Choroid plexus epithelial cell (primary cell): Measurements from ENCODE around the gene SMARCAD1.

ENCODE experiments used
- DNase-seq: peaks from one replicate; pipeline ENCODE4 v3.0.0-alpha.2; 2010; ENCODE audit warnings: low read depth
- H3K4me3 ChIP-seq: 2 replicates; pipeline ENCODE4 v1.5.1; 2011; ENCODE audit warnings: low read depth, mild to moderate bottlenecking, control low read depth, low read length, moderate library complexity
- TF ChIP-seq, protein P1 (sequence below): conservative IDR thresholded peaks from 2 replicates; pipeline ENCODE4 v1.5.1; 2011; ENCODE audit warnings: low read depth, mild to moderate bottlenecking, control low read depth, inconsistent platforms, low read length, moderate library complexity

SMARCAD1 gene

DNA sequence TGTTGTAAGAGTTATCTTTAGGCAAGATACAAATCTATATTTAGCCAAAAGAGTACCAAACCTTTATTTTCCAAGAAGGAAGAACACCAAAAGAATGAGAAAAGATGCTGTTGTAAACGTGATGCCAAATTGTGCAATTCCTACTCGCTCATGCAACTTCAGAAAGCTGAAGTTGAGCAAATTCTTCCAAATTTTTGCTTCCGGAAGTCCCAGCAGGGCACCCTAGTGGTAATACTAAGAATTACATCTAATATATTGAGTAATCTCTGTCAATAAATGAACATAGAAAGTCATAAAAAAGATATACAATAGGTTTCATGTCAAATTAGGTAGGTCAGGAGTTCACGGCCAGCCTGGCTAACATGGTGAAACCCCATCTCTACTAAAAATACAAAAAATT is 36.0 kb upstream of the SMARCAD1 start:
- no peak overlapping the region for H3K4me3 ChIP-seq
- peak; percentile 16 for DNase-seq
- TF ChIP-seq, protein P1, sequence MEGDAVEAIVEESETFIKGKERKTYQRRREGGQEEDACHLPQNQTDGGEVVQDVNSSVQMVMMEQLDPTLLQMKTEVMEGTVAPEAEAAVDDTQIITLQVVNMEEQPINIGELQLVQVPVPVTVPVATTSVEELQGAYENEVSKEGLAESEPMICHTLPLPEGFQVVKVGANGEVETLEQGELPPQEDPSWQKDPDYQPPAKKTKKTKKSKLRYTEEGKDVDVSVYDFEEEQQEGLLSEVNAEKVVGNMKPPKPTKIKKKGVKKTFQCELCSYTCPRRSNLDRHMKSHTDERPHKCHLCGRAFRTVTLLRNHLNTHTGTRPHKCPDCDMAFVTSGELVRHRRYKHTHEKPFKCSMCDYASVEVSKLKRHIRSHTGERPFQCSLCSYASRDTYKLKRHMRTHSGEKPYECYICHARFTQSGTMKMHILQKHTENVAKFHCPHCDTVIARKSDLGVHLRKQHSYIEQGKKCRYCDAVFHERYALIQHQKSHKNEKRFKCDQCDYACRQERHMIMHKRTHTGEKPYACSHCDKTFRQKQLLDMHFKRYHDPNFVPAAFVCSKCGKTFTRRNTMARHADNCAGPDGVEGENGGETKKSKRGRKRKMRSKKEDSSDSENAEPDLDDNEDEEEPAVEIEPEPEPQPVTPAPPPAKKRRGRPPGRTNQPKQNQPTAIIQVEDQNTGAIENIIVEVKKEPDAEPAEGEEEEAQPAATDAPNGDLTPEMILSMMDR = peak; percentile 58

DNA sequence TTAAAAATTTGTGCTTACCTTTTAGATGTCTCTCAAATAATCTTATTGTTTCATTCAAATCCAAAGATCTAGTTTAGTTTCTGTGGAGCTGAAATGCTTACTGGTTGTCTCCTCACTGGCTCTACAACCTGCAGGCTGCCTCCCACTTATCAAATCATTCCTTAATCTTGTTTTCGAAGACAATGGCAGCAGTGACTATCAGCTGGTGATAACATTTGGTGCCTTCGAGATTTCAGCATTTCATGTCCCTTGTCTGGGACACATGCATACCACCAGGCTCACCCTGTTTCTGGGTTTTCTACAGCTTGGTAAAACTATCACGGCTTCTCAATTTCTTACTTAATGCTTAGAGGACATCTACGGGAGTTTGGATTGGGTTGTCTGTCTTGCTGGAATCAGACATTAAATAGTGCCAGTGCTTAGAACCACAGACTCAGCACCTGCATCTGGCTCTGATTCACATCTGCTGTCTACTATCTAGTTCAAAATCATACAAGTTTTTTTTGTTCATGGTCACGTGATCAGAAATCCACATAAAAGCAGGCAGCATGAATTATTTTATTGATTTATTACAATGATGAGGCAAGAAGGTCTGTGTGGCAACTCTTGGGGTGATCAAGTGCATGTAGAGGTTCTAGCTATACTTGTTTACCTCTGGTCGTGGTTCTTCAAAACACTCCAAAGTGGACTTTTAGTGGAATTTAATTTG is 32.0 kb upstream of the SMARCAD1 start:
- no peak for DNase-seq
- TF ChIP-seq, protein P1 = no peak
- H3K4me3 ChIP-seq = no peak overlapping the region

- no peak overlapping the region for H3K4me3 ChIP-seq
- TF ChIP-seq, protein P1 = no peak
- no peak for DNase-seq
Measured at GRCh38 chr4:94177822-94178221, 29.8 kb upstream of the SMARCAD1 start.

GRCh38 chr4:94181815-94182214 is 25.9 kb upstream of the SMARCAD1 start:
- no peak overlapping the region for H3K4me3 ChIP-seq
- no peak for DNase-seq
- TF ChIP-seq, protein P1 = no peak

DNA sequence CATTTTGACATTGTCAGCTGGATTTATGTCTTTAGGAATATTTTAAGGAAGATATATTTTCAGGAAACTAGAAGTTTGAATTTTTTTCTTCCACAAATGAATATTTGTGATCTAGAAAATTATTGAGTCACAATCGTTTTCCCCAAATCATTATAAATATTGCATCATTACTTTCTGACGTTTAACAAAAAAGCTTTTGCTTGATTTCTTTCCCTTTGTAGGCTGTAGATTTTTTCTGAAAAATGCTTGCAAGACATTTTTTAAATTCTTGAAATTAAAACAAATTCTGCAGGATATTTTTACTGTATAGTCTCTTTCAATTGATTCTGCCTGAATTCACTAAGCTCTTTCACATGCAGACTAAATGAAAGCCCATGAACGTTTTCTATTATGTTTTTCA is 4.9 kb upstream of the SMARCAD1 start:
- no peak for DNase-seq
- TF ChIP-seq, protein P1 = no peak
- no peak overlapping the region for H3K4me3 ChIP-seq

DNA sequence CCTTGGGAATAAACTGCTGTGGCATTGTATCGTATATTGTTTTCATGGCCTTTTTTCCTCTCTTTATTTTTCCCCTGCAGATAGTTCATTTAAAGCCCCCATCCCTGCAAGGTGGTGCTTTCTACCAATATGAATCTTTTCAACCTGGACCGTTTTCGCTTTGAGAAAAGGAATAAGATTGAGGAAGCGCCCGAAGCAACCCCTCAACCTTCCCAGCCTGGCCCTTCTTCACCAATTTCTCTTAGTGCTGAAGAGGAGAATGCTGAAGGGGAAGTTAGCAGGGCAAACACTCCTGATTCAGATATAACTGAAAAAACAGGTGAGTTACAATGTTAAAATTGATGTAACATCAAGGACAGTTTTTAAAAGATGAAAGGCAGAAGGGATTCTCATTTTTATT is 601 bp downstream of the SMARCAD1 start:
- TF ChIP-seq, protein P1 = no peak
- DNase-seq = no peak
- peak overlapping the region; percentile 94 for H3K4me3 ChIP-seq

GRCh38 chr4:94208918-94209317 is 1.3 kb downstream of the SMARCAD1 start:
- peak overlapping the region; percentile 94 for H3K4me3 ChIP-seq
- no peak for DNase-seq

More at GRCh38 chr4:94208918-94209317, 1.3 kb downstream of the SMARCAD1 start:
- TF ChIP-seq, protein P1 = no peak
